NCI-H1436 (cell line): ENCODE measurements around the gene FDXACB1.
"Not testable (repeated sequence)": the region's sequence is repeated elsewhere in the genome, so short reads cannot be mapped to it uniquely, and the experiment has no call there.

Experiments
- DNase-seq: peaks from one replicate; lab custom pipeline; 2025; lab: John Stamatoyannopoulos, UW

The FDXACB1 gene

DNA sequence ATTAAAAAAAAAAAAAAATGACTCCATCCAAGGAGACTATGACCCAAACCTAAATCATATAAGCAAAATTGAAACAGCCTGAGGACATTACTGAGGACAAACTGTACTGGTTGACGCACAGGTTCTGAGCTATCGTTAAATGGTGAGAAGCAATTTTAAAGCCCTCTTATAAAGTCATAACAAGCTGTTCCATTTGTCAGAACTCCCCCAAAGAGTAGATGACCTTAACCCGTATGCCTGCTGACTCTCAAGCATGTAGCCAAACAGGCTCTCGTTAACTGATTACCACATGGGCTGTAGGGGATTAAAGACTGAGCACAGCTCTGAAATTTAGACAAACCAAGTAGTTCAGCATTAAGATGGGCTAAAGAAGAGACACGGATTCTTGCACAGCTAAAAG is 30.4 kb upstream of the FDXACB1 start:
- DNase-seq: no peak

DNA sequence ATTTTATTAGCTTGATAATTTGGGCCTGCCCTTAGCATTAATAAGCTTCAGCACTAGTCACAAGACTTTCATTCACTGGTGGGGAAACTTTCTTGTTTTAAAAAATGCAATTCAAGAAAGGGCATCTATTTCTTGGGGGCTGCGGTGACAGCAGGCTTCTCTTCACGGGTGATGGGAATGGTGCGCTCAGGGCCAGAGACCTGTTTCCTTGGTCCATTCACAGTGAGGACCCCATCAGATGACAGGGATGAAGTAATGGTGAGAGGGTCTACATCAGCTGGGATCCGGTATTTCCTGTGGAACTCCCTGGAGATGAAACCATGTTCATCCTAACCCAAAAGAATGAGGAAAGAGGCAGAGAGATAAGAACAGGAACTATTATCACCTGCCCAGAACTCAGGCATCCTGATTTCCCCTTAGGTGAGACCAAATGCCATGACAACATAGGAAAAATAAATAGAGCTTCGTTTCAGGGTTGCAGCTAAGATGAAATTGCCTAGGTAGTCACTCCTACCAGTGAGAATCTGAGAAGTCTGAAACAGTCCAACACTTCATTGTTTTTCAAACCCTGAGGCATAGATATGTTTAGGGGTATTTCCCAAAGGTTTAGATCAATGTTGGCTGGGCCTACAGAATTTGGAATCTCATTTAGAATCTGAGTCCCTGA is 29.8 kb upstream of the FDXACB1 start:
- no peak for DNase-seq

DNA sequence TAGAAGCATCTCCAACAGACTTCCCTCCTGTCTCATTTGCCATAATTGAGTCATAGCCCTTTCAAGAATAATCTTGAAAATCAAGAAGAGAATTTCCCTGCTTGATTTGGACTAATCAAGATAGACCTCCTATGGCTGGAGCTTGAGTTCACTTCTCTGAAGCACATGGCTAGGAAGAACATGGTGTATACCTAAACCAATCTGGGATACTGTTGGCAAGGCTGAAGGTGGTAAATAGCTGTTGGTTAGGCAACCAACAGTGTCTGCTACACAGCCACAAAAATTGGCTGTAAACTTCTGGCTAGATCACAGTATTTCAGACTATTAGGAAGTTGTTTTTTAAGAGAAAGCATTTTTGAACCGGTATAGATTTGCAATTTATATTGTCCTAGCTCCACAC is 27.7 kb upstream of the FDXACB1 start:
- DNase-seq: no peak

DNA sequence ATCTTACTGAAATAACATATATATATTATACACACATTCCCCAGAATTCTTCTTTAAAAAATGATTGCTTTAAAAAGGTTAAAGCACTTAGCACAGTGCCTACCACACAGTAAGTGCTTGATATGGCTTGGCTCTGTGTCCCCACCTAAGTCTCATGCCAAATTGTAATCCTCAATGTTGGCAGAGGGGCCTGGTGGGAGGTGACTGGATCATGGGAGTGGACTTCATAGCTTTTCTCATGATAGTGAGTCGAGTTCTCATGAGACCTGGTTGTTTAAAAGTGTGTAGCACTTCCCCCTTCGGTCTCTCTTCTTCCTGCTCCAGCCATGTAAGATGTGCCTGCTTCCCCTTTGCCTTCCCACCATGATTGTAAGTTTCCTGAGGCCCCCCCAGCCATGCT is 26.4 kb upstream of the FDXACB1 start:
- DNase-seq: no peak

DNA sequence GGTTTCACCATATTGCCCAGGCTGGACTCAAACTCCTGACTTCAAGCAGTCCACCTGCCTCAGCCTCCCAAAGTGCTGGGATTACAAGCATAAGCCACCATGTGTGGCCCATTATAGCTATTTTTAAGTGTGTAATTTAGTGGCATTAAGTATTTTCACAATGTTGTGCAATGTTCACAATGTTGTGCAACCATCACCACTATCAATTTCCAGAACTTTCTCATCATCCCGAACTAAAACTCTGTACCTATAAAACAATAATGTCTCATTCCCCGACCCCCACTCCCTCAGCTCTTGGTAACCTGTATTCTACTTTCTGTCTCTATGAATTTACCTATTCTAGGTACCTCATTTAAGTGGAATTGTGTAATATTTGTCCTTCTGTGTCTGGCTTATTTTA is 7.9 kb upstream of the FDXACB1 start:
- DNase-seq: no peak

DNA sequence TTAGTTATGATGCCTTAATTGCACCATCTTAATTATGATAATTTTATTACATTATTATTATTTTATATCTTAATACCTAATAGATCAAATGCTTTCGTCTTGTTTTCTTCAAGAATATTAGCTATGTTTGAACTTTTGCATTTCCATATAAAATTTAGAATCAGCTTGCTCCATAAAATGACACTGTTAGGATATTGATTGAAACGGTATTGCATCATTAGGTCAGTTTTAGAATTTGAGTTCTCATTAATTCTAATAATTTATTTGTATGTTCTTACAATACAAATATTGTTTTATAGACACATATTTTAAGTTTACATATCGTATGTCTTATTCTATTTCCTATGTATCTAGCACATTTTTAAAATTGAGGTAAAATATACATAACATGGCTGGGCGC is 7.1 kb upstream of the FDXACB1 start:
- DNase-seq: no peak

DNA sequence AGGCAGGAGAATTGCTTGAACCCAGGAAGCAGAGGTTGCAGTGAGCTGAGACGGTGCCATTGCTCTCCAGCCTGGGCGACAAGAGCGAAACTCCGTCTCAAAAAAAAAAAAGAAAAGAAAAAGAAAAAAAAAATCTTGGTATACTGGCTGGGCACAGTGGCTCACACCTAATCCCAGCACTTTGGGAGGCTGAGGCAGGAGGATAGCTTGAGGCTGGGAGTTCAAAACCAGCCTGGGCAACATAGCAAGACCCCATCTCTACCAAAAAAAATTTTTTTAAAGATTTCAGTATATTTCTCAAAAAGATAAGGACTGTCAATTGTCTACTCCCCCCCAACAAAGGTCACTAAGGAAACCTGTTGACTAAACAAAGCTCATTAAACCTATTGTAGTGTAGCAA is 6.1 kb upstream of the FDXACB1 start:
- DNase-seq: not testable (repeated sequence)

DNA sequence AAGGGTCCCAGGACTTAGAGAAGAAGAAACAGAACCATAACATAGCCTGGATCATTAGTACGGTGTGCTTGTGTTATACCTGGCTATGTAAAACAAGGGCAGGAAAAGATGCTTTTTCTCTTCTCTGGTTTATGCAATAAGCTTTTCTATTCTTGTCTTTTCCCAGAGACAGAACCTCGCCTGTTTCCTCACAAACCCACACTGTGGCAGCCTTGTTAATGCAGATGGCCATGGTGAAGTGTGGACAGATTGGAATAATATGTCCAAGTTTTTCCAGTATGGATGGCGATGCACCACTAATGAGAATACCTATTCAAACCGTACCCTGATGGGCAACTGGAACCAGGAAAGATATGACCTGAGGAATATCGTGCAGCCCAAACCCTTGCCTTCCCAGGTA is 3.2 kb upstream of the FDXACB1 start:
- DNase-seq: no peak

DNA sequence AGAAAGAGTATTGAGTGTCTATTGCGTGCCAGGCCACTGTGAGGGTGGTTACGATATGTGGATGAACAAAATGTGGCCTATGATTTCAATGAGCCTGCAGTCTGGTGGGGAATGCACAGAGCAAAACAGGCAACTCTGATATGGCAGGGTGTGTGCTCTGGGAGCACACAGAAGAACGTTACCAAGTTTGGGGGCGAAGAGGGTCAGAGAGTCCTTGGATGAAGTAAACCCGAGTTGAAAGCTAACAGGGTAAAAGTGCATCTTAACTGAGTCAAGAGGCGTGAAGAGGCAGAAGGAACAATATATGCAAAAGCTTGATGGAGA is 634 bp upstream of the FDXACB1 start:
- no peak for DNase-seq

DNA sequence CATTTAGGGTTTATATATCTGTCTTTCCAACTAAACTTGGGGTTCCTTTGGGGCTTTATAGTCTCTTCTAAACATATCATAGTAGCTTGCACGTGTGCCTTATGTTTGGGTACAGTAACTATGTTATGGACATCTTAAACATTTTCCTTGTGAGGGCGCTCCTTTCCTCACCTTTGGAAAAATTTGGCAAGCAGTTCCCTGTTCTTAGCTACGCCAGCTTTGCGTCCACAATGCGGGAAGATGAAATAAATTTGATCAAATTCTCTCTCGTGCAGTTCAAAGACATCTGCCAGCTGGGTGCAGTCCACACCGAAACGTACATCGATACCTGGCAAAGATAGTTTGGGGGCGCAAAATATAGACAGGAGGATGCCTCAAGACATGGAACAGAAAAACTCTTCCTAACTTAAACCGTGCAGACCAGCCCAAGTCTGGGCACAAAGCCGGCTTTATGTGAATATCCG is 548 bp downstream of the FDXACB1 start:
- DNase-seq: no peak

DNA sequence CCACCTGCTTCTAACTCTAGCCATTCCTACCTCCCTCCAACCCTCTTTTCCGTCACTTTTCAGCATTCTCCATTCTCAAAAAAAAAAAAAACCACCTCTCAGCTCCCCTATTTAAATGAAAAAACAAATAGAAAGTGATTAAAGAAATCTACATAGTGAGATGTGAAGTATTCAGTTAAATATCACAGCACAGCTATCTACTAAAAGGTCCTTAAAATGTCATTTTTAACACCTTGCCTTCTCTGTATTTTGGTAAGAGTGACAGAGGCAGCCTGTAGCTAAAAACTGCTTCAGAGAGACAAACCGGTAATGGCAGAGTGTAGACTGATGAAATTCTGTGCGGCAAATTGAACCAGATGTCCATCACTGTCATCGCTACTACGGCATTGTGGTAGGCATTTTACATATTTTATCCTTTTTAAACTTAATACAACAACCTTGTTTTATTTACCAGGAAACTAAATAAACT is 7.2 kb downstream of the FDXACB1 start:
- DNase-seq: no peak

DNA sequence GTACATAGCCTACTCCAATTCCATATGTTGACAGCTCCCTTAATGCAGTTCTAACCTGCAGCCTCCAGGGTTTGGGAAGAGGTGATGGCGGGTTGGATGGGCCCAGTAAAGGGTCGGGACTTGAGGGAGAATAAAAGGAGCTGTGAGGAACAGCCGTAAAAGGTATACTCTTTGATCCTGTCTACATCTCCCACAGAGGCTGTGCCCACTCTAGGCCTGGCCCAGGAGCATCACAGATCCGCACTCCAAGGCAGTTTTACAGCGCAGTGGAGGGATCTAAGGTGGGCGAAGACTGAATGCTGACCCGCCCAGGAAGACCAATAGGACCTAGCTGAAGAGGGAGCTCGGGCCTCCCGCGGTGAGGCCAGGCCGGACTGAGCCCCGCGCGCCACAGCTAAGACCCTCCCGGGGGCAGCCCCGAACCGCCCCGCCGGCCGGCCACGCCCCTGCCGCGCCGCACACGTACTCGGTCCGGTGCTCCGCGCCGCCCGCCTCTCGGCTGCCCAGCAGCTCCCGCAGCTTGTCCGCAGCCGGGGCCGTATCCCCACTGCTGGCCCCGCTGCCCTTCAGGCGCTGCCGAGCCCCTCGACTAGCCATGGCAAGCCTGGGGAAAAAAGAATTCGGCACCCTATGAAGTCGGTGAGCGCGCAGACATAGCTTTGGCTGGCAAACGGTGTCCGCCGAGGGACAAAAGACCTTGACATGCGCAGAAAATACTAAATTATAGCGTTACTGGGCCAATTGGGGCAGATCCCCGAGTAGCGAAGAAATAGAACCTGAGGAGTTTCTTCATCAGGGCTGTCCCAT is 7.9 kb downstream of the FDXACB1 start, which contains the start of gene ALG9:
Gene ALG9, minus strand, starts transcription at position 696 of the 807 bp plus-strand sequence. Its CDS starts 99 bp downstream, at position 597.
- peak; percentile 56 for DNase-seq

DNA sequence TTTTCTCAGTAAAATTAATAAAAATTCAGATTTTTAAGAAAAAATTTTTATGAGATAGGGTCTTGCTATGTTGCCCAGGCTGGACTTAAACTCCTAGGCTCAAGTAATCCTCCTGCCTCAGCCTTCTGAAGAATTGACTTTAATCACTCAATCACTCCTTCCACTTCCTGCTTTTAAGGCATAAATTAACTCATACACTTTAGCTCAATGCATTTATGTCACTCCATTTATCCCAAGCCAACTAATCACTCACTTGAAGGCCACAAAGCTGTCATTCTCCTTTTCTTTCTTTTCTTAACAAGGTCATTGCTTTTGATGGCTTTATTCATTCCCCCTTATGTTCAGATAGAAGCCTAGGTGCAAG is 8.5 kb downstream of the FDXACB1 start:
- peak; percentile 29 for DNase-seq

DNA sequence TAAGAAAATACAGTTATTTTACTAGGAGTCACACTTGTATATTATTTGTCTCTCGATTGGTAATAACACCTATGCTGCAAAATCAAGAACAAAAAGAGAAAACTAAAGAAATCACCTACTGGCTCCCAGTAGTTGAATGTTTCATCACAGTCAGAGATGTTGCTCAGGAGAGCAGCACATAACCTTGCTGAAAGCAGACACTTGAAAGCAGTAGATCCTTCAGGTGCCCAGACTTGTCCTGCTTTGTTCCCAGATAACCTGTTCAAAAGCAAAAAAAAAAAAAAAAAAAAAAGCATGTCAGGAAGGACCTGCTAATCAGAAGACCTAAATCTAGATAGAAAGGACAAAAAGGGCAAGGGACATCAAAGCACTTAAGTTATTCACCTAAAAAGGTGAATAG is 8.9 kb downstream of the FDXACB1 start:
- no peak for DNase-seq

DNA sequence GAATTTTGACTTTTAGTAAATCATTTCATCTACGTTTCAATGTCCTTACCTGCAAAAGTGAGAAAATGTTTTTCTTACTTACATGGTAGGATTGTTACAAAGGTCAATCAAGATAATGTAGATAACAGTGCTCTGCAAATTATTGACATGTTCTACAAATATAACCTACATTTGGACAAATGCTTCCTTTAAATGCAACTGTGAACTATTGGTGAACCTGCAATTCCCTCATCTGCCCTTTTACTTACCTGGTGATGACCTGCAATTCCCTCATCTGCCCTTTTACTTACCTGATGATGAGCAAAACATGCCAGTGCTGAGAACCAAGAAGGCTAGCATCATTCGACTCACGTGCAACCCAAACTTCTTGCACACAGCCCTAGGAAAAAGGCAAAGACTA is 18.7 kb downstream of the FDXACB1 start:
- no peak for DNase-seq

DNA sequence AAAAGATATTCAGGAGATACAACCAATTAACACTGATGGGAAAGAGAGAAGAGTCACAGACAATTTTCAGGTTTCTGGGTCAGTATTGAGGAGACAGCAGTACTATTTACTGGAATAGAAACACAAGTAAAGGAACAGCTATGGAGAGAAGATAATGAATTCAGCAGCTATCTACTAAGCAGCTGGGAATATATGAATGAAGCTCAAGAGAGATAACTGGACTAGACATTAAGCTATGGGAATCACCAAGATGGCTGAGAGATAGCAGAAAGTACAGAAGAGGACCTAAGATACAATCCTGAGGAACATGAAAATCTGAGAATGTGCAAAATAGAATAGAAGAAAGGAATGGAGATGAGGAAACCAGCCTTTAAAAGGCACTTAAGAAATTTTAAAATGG is 23.5 kb downstream of the FDXACB1 start:
- no peak for DNase-seq

DNA sequence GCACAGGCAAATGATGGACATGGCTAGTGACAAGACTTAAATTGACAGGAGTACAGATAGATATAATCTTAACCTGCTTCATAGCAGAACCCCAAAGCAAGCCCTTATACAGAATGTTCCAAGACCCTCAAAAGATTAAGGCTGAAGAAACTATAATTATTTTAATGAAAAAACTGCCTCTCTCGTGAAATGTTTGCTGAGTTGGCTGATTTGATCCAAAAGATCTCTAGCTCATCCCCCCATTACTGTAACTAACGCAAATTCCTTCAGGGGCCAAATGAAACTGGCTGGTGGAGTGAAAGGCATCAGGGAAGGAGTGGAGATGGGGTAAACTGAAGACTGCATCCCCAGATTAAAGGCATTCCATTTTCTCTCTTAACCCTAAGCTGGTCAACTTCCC is 26.9 kb downstream of the FDXACB1 start:
- DNase-seq: no peak

DNA sequence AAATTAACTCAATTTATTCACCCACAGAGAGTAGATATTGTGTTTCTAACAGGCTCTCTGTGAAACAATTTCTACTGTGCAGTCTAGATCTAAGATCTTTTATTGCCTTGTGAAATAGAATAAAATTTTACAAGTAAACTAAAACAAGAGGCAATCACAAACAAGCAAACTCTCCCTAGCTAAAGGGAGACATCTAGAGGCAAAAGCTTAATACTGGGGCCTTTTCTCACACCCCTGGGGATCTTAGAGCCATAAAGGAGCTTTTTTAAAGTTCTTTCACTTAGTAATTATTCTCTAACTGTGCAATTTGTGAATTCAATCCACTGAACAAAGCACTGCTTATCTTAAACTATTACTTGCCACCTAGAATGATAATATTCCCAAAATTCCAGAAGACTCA is 27.3 kb downstream of the FDXACB1 start:
- no peak for DNase-seq

DNA sequence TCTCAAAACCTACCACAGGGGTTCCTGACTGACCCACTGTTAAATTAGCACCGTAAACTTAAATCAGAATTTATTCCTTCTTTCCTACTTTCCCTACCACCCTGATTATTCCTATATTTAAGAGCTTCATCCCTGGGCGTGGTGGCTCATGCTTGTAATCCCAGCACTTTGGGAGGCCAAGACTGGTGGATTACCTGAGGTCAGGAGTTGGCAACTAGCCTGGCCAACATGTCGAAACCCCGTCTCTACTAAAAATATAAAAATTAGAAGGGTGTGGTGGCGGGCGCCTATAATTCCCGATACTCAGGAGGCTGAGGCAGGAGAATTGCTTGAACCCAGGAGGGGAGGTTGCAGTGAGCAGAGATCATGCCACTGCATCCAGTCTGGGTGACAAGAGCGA is 27.9 kb downstream of the FDXACB1 start:
- DNase-seq: no peak

DNA sequence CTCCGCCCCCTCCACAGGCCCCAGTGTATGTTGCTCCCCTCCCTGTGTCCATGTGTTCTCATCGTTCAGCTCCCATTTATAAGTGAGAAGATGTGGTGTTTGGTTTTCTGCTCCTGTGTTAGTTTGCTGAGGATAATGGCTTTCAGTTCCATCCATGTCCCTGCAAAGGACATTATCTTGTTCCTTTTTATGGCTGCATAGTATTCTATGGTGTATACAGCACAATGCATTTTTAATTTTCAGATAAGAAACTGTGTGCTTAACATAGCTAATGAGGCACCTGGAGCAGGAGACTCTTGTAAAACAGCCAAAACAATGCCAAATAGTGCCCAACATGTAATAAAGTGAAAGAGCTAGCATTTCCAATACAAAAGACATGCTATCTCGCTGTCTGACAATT is 29.3 kb downstream of the FDXACB1 start:
- DNase-seq: no peak

DNA sequence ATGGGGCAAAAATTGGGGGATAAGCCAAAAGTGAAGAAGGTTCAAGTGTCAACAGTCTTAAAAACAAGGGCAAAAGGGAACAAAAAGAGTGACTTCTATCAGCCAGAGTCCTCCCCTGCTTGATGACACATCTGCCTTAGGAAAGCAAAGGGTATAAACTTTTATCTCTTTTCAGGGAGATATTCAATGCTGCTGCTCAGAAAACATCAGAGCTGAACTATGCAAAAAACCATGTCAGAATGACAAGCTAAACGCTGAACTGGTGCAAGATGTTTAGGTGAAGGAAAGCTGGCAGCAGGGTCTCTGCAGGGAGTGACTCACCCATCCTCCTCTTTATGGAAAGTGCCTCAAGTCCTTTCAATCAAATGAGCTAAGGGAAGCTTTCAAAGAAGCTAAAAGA is 32.3 kb downstream of the FDXACB1 start:
- DNase-seq: no peak

DNA sequence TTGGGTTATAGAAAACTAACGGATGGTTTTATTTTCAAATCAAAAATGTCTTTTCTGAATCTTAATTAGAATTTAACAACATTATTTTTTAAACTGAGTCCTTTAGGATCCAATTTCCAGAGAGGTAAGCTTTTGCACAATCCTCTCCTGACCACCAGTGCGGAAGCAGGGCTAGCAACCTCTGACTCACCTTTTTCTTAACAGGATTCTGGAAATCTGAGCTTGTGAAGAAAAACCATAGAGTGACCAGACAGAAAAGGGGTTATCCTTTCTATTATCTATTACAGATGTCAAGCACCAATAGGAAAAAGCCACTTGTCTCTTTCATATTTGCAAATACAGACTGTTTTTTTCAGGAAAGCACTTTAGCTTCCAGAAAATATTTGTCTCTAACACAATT is 32.9 kb downstream of the FDXACB1 start:
- DNase-seq: no peak

DNA sequence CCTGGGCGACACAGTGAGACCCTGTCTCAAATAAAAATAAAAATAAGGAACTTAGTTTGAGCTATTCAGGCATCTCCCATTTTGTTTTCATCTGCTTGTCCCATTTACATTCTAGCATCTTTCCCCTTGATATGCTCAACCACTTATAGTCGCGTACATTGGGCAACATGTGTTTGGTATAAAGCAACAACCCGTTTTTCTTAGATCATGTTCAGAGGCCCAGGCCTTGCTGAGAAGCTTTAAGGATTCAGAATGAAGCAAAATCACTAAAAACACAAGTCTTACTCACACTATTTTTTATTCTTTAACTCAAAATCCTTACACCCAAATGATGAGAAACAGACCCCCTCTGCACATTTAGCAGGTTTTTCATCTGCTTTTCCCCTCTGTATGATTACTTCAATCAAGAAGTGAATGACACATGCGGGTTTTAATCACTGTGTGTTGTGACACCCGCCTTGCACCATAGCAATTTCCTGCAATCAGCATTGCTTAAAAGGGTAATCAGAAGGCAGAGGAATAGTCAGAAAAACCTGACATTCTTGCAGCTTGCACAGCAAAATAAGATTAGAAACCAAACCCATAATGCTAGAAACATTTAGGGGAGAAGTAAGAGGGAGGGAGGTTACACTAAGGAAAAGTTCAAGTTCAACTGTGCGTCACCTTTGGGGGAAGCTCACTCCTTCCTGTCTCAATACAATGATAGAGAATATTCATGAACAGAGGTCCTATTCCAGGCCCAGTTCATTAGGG is 33.5 kb downstream of the FDXACB1 start:
- no peak for DNase-seq
